Pancreas (tissue), 10 donors: ENCODE results near the gene CD19. TPM values are rescaled to one million over a fixed set of nuclear protein-coding genes. Genes with fewer than 3 reads are reported as not detected.
"Not testable (repeated sequence)": the region's sequence is repeated elsewhere in the genome, so short reads cannot be mapped to it uniquely, and the experiment has no call there.

ENCODE experiments used
- ATAC-seq, 4 donors: fragments of 200-7000 bp; cut with Tn5 transposase; one replicate each; pipeline versions ENCODE4 v1.8.0 to v1.9.1; 2020; ENCODE audit warnings: mild to moderate bottlenecking in 4 of 4, moderate library complexity in 4 of 4
- DNase-seq, 6 donors: peaks; one replicate each; pipeline ENCODE4 v3.0.0-alpha.2; 2020
- FAIRE-seq: peaks from 2 replicates; lab custom pipeline; 2012; peaks lifted over from hg19 to GRCh38; lab: Jason Lieb, UNC
- H3K27ac ChIP-seq, 4 donors: fragments of 200-600 bp; sonication (generic); 1 replicate in 3 of 4; 2 replicates in 1 of 4; pipeline versions ENCODE4 v1.5.0 to v1.8.0; 2020
- H3K27me3 ChIP-seq, 4 donors: fragments of 200-600 bp; one replicate each; pipeline ENCODE4 v1.8.0; 2021
- H3K36me3 ChIP-seq, 3 donors: fragments of 200-600 bp; sonication (generic) in 1 of 3; one replicate each; pipeline versions ENCODE4 v1.5.0 to v1.8.0; 2020 to 2021
- H3K4me1 ChIP-seq, 3 donors: fragments of 200-600 bp; one replicate each; pipeline ENCODE4 v1.8.0; 2021
- H3K4me3 ChIP-seq, 4 donors: fragments of 200-600 bp; sonication (generic) in 2 of 4; one replicate each; pipeline versions ENCODE4 v1.5.0 to v1.8.0; 2020 to 2021
- H3K9me3 ChIP-seq, 4 donors: fragments of 200-600 bp; one replicate each; pipeline ENCODE4 v1.8.0; 2021
- WGBS, 2 donors: extraction: QIAGEN DNeasy Blood & Tissue Kit; methylation state at CpG; one replicate each; pipeline ENCODE4 v1.1.7; 2013; 5-methylcytosine and 5-hydroxymethylcytosine counted together
- intact Hi-C, 3 donors: fragments of 100-400 bp; cut with DNase I; formaldehyde crosslinking; loops; one replicate each; pipeline versions ENCODE4 v1.11.1 to v1.14.2; 2022
- polyA plus RNA-seq, 2 donors: library from polyadenylated mRNA; stranded (reverse); fragments of 200-250 nt; gene quantifications; one replicate each; pipeline ENCODE4 v1.2.3, GENCODE V29; 2013
- total RNA-seq, 6 donors: library from RNA; stranded (reverse); fragmentation: NEBNext Ultra II Directional in 4 of 6; extraction: Animal tissue kit (Norgen Biotek cat#: 25700) in 4 of 6; gene quantifications; one replicate each; pipeline versions ENCODE4 v1.2.1 to v1.2.4, GENCODE V29; 2021 to 2023
- TF ChIP-seq, protein P1 (sequence below), 4 donors: fragments of 200-600 bp; sonication (generic) in 3 of 4; IDR thresholded peaks; one replicate each; pipeline versions ENCODE4 v1.5.0 to v1.8.0; 2021; ENCODE audit warnings: antibody characterized with exemption in 4 of 4
- donor health status: healthy with polysubstance abuse.
- donor health status: DM: no; HTN: no; CAD: no; lungs with moderate emphysema.
- donor health status: DM: no; HTN: no; CAD: no.
- donor health status: control.
- donor health status: control.
- donor health status: Bipolar disorder and iron deficiency.
- donor health status: DM: yes; HTN: yes; CAD: no.
- donor health status: DM: no; HTN: no; CAD: no.
- donor health status: DM: no; HTN: no; CAD: no.
- donor health status: DM: yes; HTN: yes; CAD: no.

CD19 gene
- total and polyA plus RNA-seq, 8 donors: 0.08 to 0.15 (median 0.09) TPM; not detected in 4

DNA sequence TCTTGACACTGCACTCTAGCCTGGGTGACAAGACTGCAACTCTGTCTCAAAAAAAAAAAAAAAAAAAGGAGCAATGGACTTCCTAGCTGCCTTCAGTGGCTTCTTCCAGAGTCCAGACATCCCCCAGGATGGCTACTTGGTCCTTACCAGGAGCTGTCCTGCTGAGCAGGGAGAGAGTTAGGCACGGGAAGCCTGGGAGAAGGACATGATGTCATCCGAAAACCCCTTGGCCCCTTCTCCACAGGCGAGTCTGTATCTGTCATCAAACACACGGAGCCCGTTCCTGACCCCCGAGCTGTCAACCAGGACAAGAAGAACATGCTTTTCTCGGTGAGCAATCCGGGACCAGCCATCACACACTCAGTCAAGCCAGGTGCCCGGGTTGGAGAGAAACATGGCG lies 44.8 kb upstream of the CD19 start:
- no peaks in the 10 kb centered on the region for H3K36me3 ChIP-seq
- FAIRE-seq: no peak
- TF ChIP-seq, protein P1, sequence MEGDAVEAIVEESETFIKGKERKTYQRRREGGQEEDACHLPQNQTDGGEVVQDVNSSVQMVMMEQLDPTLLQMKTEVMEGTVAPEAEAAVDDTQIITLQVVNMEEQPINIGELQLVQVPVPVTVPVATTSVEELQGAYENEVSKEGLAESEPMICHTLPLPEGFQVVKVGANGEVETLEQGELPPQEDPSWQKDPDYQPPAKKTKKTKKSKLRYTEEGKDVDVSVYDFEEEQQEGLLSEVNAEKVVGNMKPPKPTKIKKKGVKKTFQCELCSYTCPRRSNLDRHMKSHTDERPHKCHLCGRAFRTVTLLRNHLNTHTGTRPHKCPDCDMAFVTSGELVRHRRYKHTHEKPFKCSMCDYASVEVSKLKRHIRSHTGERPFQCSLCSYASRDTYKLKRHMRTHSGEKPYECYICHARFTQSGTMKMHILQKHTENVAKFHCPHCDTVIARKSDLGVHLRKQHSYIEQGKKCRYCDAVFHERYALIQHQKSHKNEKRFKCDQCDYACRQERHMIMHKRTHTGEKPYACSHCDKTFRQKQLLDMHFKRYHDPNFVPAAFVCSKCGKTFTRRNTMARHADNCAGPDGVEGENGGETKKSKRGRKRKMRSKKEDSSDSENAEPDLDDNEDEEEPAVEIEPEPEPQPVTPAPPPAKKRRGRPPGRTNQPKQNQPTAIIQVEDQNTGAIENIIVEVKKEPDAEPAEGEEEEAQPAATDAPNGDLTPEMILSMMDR (IDR thresholded peaks at IDR 0.05): no peak
- H3K27me3 ChIP-seq: no peaks in the 10 kb centered on the region
- H3K27ac ChIP-seq: no peak overlapping the region
- WGBS, 2 donors: 65 to 74% methylated on average over 10 of the region's 10 CpGs
- no peaks in the 10 kb centered on the region for H3K4me1 ChIP-seq
- intact Hi-C loops: no loop called here
- no peak overlapping the region for H3K4me3 ChIP-seq
- ATAC-seq: no peak
- DNase-seq: no peak
- H3K9me3 ChIP-seq: no peaks in the 10 kb centered on the region

DNA sequence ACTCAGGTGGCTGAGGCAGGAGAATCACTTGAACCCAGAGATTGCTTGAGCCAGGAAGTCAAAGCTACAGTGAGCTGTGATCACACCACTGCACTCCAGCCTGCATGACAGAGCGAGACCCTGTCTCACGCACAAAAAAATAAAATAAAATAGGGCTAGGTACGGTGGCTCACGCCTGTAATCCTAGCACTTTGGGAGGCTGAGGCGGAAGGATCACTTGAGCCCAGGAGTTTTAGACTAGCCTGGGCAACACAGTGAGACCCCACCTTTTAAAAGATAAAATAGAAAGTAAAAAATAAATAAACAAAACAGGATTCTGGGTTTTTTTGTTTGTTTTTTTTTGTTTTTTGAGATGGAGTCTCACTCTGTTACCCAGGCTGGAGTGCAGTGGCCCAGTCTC lies 41.4 kb upstream of the CD19 start:
- H3K9me3 ChIP-seq, H3K27ac ChIP-seq, H3K4me1 ChIP-seq, H3K4me3 ChIP-seq, H3K36me3 ChIP-seq, FAIRE-seq, ATAC-seq, H3K27me3 ChIP-seq, DNase-seq, intact Hi-C loops: not testable (repeated sequence)
- WGBS, 2 donors: 84 to 92% methylated on average over 5 of the region's 5 CpGs

DNA sequence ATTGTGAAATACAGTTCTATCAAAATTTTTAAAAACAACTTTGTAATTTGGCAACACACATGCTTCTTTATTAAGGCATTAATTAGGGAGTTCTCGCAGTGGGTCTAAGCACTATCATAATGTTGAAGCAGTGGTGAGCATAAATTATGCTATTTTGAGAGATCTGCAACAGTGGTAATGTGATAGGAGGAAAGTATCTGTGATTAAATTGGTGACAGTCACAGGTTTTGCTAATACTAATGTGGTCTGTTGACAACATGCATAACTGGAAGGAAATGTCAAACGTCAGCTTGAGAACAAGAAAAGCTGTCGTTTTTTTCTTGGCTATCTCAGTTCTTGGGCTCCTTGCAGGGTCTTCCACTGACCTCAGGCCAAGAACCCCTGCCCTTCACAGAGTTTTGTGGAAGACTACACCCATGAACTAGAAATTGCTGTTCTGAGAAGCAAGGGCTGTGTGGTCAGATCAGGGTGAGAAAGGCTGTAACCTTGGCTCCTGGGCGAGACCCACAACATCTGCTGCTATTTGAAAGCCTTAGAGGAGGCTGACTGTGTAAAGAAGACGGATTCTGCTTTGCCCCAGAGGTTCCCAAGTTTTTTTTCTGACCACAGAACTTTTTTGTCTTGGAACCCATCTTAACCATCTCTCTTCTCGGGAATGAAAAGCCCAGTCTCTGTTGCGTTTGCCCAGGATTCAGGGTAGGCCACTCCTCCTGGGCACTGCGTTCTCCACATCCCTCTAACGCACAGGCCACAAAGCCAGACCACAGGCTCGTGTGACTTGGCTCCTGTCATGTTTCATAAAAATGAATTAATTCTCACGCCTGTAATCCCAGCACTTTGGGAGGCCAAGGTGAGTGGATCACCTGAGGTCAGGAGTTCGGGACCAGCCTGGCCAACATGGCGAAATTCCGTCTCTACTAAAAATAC lies 39.5 kb upstream of the CD19 start:
- Histone ChIP-seq H3K36me3 (no peaks in the 10 kb centered on the region), H3K4me3 (no peak overlapping the region), H3K9me3 (no peaks in the 10 kb centered on the region), H3K4me1 (no peaks in the 10 kb centered on the region), H3K27me3 (no peaks in the 10 kb centered on the region), H3K27ac (no peak overlapping the region)
- FAIRE-seq (no peak), ATAC-seq (no peak), DNase-seq (no peak)
- intact Hi-C loops: no loop called here
- TF ChIP-seq, protein P1 (IDR thresholded peaks at IDR 0.05): no peak
- 67% methylated on average over 14 of the region's 14 CpGs for WGBS, 2 donors

DNA sequence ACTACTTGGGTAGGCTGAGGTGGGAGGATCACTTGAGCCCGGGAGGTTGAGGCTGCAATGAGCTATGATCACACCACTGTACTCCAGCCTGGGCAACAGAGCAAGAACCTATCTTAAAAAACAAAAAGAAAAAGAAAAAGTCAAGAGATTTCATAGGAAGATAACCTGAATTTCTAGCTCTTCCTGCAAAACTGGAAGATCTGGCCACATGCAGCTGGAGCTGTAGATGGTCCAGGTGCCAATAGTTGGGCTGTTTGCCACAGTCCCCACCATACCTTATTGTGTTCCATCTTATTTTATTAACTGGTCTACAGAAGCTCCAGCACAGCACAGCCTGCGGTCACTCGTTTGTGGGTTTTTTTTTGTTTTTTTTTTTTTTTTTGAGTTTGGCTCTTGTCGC lies 38.5 kb upstream of the CD19 start:
- Histone ChIP-seq H3K4me1 (no peaks in the 10 kb centered on the region), H3K9me3 (no peaks in the 10 kb centered on the region), H3K4me3 (no peak overlapping the region), H3K27ac (no peak overlapping the region), H3K27me3 (no peaks in the 10 kb centered on the region), H3K36me3 (no peaks in the 10 kb centered on the region)
- TF ChIP-seq, protein P1 (IDR thresholded peaks at IDR 0.05): no peak
- no peak for ATAC-seq
- intact Hi-C loops: no loop called here
- 87 to 93% methylated on average over 4 of the region's 4 CpGs for WGBS, 2 donors
- FAIRE-seq: no peak
- no peak for DNase-seq

DNA sequence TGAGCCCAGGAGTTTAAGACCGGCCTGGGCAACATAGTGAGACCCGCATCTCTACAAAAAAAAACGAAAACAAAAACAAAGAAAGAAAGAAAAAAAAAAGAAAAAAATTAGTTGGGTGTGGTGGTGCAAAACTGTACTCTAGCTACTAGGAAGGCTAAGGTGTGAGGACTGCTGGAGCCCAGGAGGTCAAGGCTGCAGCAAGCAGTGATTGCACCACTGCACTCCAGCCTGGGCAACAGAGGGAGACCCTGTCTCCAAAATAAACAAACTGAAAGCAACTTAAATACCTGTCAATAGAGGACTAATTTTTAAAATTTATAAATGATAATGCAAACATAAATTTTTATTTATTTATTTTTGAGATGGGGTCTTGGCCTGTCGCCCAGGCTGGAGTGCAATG lies 36.2 kb upstream of the CD19 start:
- H3K4me1 ChIP-seq: no peaks in the 10 kb centered on the region
- 83 to 84% methylated on average over 4 of the region's 4 CpGs for WGBS, 2 donors
- H3K36me3 ChIP-seq: no peaks in the 10 kb centered on the region
- no peak for DNase-seq
- TF ChIP-seq, protein P1 (IDR thresholded peaks at IDR 0.05): no peak
- no peak for ATAC-seq
- H3K9me3 ChIP-seq: no peaks in the 10 kb centered on the region
- intact Hi-C loops: no loop called here
- no peaks in the 10 kb centered on the region for H3K27me3 ChIP-seq
- no peak overlapping the region for H3K27ac ChIP-seq
- no peak for FAIRE-seq
- H3K4me3 ChIP-seq: no peak overlapping the region
